ENCODE results near the gene PRUNE2. TPM values are rescaled to one million over a fixed set of nuclear protein-coding genes. Genes with fewer than 3 reads are reported as not detected.

PRUNE2 gene
- total RNA-seq, 2 experiments from 2014 or later: not detected

DNA sequence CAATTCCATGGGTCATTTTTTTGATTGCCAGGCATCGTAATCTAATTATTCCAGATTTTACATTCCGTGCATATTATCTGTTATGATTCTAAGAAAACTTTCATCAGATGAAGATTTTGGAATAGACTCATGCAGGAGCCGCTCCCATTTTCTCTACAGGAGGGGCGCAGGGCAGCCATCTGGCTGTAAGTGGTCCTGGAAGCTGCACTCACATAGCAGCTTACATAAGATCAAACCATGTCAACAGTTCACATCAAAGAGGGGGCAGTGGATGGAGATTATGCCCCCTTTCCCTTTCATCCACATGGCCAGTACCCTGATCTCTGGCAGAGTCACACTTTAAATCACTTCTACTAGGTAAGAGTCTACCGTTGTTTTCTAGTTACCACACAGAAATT lies 214.9 kb downstream of the PRUNE2 start:
- no peak overlapping the region for H3K4me3 Mint-ChIP-seq
- TF ChIP-seq, protein P1, sequence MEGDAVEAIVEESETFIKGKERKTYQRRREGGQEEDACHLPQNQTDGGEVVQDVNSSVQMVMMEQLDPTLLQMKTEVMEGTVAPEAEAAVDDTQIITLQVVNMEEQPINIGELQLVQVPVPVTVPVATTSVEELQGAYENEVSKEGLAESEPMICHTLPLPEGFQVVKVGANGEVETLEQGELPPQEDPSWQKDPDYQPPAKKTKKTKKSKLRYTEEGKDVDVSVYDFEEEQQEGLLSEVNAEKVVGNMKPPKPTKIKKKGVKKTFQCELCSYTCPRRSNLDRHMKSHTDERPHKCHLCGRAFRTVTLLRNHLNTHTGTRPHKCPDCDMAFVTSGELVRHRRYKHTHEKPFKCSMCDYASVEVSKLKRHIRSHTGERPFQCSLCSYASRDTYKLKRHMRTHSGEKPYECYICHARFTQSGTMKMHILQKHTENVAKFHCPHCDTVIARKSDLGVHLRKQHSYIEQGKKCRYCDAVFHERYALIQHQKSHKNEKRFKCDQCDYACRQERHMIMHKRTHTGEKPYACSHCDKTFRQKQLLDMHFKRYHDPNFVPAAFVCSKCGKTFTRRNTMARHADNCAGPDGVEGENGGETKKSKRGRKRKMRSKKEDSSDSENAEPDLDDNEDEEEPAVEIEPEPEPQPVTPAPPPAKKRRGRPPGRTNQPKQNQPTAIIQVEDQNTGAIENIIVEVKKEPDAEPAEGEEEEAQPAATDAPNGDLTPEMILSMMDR (IDR thresholded peaks at IDR 0.05): no peak
- H3K36me3 Mint-ChIP-seq (ENCODE audit: low read depth): no peaks in the 10 kb centered on the region
- ATAC-seq (ENCODE audit: poor library complexity): no peak
- no peak overlapping the region for H3K4me3 ChIP-seq (ENCODE audit: low read length)
- H3K9me3 ChIP-seq (ENCODE audit: control insufficient read depth in 1 of 2, insufficient read depth in 1 of 2, low read length in 2 of 2): no peaks in the 10 kb centered on the region
- DNase-seq: no peak
- no peak overlapping the region for H3K27ac Mint-ChIP-seq
- peaks cover 6% of the 10 kb centered on the region for H3K4me1 ChIP-seq (ENCODE audit: insufficient read depth, low read length)
- ChIA-PET CTCF (no interaction called here), POLR2A (no interaction called here)
- H3K27me3 Mint-ChIP-seq: peaks cover 41% of the 10 kb centered on the region
- peaks cover 6 to 37% of the 10 kb centered on the region in 2 experiments for H3K27me3 ChIP-seq (ENCODE audit: control insufficient read depth in 1 of 2, insufficient read depth in 2 of 2, low read length in 2 of 2)
- intact Hi-C loops (cut with DNase I, micrococcal nuclease): no loop called here
- peaks cover 8% of the 10 kb centered on the region for H3K4me1 Mint-ChIP-seq (ENCODE audit: low read depth)
- no peak overlapping the region for H3K27ac ChIP-seq (ENCODE audit: low read depth in 1 of 2, low read length in 2 of 2)
- H3K9me3 Mint-ChIP-seq: no peaks in the 10 kb centered on the region
- H3K36me3 ChIP-seq (ENCODE audit: insufficient read depth, low read length): no peaks in the 10 kb centered on the region

DNA sequence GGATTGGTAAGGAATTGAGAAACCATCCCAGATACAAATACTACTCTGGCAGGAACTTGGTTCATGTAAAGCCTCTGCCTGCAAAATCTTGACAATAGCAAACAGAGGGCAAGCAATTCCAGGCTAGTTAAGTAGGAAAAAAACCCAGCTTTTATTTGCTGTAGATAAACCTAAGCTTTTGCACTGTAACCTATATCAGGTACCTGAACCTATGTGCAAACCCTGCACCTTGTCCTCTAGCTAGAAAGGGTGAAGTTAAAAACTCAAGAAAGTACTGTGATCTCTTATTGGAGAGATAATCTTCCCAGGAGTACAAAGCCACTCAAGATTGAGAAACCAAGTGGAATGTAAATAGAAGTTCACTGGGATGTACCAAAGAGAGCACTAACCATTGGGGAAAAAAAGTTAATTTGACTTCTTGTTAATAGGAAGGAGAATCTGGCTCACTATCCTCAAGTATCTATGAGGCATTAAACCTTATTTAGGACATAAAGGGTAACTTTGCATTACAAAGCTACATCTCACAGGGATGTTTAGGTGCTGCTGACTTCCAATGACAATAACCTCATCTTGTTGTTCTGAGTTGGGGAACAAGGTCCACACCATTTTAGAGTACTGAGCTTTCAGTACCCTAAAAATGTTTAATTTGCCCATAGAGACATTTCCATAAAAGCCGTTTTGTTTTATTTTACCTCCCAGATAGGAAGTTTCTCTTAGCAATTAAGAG lies 215.5 kb downstream of the PRUNE2 start:
- CTCF ChIA-PET: no interaction called here
- POLR2A ChIA-PET: no interaction called here
- ATAC-seq (ENCODE audit: poor library complexity) (no peak), DNase-seq (no peak)
- Mint-ChIP-seq H3K36me3 (ENCODE audit: low read depth) (no peaks in the 10 kb centered on the region), H3K27me3 (peaks cover 35% of the 10 kb centered on the region), H3K4me1 (ENCODE audit: low read depth) (peaks cover 8% of the 10 kb centered on the region), H3K27ac (no peak overlapping the region), H3K9me3 (no peaks in the 10 kb centered on the region), H3K4me3 (no peak overlapping the region)
- peaks cover 6% of the 10 kb centered on the region for H3K4me1 ChIP-seq (ENCODE audit: insufficient read depth, low read length)
- no peak overlapping the region for H3K27ac ChIP-seq (ENCODE audit: low read depth in 1 of 2, low read length in 2 of 2)
- intact Hi-C loops (cut with DNase I, micrococcal nuclease): no loop called here
- H3K9me3 ChIP-seq (ENCODE audit: control insufficient read depth in 1 of 2, insufficient read depth in 1 of 2, low read length in 2 of 2): no peaks in the 10 kb centered on the region
- peaks cover 6 to 37% of the 10 kb centered on the region in 2 experiments for H3K27me3 ChIP-seq (ENCODE audit: control insufficient read depth in 1 of 2, insufficient read depth in 2 of 2, low read length in 2 of 2)
- no peaks in the 10 kb centered on the region for H3K36me3 ChIP-seq (ENCODE audit: insufficient read depth, low read length)
- H3K4me3 ChIP-seq (ENCODE audit: low read length): no peak overlapping the region
- TF ChIP-seq, protein P1 (IDR thresholded peaks at IDR 0.05): no peak

DNA sequence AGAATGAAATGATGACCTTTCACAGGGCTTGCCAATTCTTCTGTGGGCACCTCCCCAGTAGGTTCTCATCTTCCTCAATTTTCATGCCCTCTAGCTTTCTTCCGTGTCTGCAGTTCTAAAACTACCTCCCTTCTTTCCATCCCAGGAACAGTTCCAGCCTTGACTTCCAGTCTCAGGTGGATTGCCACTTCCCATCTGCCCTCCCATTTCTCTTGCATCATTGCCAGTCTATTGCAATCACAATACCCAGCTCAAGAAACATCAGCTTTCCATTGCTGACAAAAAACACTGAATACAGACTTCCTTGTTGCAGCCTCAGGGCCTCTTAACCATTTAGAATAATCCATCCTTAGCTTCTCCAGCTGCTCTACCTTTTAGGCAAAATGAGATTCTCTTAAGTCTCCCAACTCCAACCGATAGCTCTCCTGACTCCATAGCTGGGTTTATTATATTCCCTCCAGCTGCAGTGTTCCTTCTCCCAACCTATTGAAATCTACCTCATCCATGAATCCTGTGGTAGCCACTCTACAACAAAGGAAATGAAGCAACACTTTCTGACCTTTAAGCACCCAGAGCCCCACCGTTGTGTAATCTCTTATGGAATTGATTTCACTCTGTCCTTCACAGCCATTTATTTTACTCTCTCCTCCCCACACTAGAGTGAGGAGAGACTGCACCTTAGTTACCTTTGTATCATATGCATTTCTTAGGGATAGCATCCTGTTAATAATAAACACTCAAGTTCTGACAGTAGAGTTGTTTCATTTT lies 217.3 kb downstream of the PRUNE2 start:
- TF ChIP-seq, protein P1 (IDR thresholded peaks at IDR 0.05): no peak
- peaks cover 8% of the 10 kb centered on the region for H3K4me1 Mint-ChIP-seq (ENCODE audit: low read depth)
- intact Hi-C loops (cut with DNase I, micrococcal nuclease): loop anchor here in 1 of 2 experiments (5.0 kb wide), 1 partner anchor 1071 kb away; no protein-coding TSS in a partner anchor
- no peak overlapping the region for H3K27ac ChIP-seq (ENCODE audit: low read depth in 1 of 2, low read length in 2 of 2)
- H3K27me3 ChIP-seq (ENCODE audit: control insufficient read depth in 1 of 2, insufficient read depth in 2 of 2, low read length in 2 of 2): peaks cover under 1 to 37% of the 10 kb centered on the region in 2 experiments
- H3K4me3 ChIP-seq (ENCODE audit: low read length): no peak overlapping the region
- H3K36me3 Mint-ChIP-seq (ENCODE audit: low read depth): no peaks in the 10 kb centered on the region
- POLR2A ChIA-PET: no interaction called here
- H3K36me3 ChIP-seq (ENCODE audit: insufficient read depth, low read length): no peaks in the 10 kb centered on the region
- no peaks in the 10 kb centered on the region for H3K9me3 Mint-ChIP-seq
- CTCF ChIA-PET: no interaction called here
- H3K4me3 Mint-ChIP-seq: no peak overlapping the region
- no peak overlapping the region for H3K27ac Mint-ChIP-seq
- peaks cover 6% of the 10 kb centered on the region for H3K4me1 ChIP-seq (ENCODE audit: insufficient read depth, low read length)
- no peaks in the 10 kb centered on the region for H3K9me3 ChIP-seq (ENCODE audit: control insufficient read depth in 1 of 2, insufficient read depth in 1 of 2, low read length in 2 of 2)
- peaks cover 30% of the 10 kb centered on the region for H3K27me3 Mint-ChIP-seq
- DNase-seq: no peak
- no peak for ATAC-seq (ENCODE audit: poor library complexity)
